Activated T-cell treated with anti-CD3 and anti-CD28 coated beads for 4 hours (primary cell): Measurements from ENCODE around the gene ASPRV1.
"Not testable (repeated sequence)": the region's sequence is repeated elsewhere in the genome, so short reads cannot be mapped to it uniquely, and the experiment has no call there.

ENCODE experiments used
- DNase-seq: peaks from one replicate; pipeline ENCODE4 v3.0.0-alpha.2; 2020

The ASPRV1 gene

DNA sequence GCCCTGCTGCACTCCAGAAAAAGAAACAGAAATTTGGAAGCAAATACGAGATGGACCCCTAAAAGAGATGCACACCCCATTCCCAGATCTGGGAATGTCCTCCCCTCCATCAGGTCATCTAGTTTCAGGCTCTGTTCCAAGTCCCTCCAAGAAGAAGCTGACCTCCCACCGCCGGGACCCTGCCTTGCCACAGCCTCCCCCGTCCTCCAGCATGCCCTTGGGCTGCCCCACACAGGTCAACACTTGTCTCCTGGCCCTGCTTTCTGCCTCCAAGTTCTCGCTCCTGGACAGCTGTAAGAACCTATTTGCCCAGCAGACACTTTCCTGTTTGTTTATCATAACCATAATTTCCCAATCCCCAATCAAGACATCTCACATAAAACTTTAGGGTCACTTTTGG lies 2.0 kb downstream of the ASPRV1 start:
- no peak for DNase-seq

DNA sequence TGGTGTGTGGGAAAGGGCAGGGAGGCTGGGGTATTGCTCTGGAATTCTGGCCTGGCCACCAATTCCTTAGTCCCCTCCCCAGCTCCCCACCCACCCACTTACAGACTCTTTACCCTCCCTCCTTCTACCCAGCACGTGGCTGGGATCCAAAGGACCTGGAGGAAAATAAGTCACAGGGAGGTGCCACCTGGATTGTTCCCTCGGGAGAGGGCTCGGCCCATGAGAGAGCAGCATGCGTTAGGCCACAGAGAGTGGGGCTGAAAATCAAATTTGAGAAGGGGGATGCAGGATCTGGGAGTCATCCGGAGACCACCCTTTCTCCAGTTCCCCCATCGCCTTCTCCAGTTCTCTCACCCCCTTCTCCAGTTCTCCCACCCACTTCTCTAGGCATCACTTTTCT lies 3.0 kb downstream of the ASPRV1 start:
- no peak for DNase-seq

DNA sequence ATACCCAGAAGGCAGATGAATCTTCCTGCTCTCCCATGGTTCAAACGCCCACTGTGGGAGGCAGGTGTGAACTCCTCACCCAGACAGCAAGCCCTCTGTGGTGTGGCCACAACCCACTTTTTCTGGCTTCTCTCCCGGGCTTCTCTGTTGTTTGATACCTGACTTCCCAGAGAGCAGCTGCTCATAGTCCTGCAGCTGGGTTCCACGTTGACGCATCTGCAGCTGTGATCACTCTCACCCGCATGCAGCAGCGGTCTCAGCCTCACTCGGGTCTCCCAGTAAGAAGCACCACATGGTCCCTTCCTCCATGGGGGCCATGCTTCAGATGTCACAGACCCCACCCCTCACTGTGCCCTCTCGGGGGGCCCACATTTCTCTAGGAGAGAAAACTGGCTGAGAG lies 3.5 kb downstream of the ASPRV1 start:
- no peak for DNase-seq

DNA sequence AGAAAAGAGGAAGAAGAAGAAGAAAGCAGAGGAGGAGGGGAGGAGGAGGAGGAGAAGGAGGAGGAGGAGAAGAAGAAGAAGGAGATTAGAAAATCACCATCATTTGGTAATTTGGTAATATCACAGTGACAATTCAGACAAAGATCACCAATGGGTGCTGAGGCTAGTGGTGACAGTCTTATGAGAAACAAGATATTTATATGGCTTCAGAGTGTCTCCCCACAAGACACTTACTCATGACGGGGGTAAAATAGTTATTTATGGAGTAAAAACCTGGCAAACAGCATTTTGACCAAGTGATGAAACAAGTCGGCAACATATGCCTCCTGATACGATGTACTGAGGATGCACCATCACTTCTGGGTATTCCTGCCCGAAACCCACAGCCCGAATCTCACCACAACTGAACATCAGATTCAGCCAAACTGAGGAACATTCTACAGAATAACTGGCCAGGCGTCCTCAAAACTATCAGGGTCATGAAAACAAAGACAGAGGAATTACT lies 4.9 kb downstream of the ASPRV1 start:
- no peak for DNase-seq

DNA sequence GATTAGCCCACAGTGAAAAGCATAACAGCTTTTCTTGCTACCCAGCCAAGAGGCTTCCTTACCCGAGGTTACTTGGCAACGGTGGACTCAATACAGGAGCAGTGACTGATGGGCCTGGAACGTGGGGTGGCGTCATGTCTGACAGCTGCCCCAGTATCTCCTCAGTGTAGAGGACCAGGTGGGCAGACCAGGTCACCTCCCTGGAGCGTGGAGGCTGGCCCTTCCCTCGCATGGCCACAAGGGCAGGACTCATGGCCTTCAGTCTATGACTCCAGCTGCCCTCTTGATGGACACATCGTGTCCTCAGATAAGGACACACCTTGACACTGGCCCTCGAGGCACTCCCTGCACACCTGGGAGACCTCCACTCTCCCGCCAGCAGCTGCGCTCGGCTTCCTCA lies 6.4 kb downstream of the ASPRV1 start:
- no peak for DNase-seq

DNA sequence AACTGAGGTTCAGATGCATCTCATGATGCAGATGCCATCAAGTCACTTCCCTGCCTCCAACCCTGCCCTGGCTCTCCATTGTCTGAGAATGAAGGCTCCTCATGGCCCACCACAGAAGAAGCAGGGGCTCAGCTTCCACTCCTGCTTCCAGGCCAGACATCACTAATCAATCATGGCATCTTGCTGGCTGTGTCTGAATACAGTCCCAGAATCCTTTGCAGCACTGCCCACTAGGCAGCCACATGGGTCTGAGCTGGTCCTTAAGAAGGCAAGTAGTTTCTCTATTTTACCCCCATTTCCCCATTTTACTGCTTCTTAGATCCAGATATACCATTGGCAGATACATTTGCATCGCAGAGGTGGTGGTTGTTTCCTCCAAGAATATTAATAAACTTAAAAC lies 7.3 kb downstream of the ASPRV1 start:
- no peak for DNase-seq

- no peak for DNase-seq
Measured at GRCh38 chr2:69952336-69953115, 8.9 kb downstream of the ASPRV1 start.

DNA sequence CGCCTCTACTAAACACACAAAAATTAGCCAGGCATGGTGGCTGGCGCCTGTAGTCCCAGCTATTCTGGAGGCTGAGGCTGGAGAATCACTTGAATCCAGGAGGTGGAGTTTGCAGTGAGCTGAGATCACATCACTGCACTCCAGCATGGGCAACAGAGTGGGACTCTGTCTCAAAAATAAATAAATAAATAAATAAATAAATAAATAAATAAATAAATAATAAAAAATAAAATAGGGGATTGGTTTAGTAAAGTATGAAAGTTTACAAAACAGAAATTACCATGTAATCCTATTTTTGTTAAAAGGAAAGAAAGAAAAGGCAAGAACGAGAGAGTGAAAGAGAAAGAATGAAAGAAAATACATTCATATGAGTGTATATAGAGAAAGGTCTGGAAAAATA lies 10.8 kb downstream of the ASPRV1 start:
- DNase-seq, result not testable (repeated sequence)

- DNase-seq, result no peak
Measured at GRCh38 chr2:69950241-69950640, 11.2 kb downstream of the ASPRV1 start.

DNA sequence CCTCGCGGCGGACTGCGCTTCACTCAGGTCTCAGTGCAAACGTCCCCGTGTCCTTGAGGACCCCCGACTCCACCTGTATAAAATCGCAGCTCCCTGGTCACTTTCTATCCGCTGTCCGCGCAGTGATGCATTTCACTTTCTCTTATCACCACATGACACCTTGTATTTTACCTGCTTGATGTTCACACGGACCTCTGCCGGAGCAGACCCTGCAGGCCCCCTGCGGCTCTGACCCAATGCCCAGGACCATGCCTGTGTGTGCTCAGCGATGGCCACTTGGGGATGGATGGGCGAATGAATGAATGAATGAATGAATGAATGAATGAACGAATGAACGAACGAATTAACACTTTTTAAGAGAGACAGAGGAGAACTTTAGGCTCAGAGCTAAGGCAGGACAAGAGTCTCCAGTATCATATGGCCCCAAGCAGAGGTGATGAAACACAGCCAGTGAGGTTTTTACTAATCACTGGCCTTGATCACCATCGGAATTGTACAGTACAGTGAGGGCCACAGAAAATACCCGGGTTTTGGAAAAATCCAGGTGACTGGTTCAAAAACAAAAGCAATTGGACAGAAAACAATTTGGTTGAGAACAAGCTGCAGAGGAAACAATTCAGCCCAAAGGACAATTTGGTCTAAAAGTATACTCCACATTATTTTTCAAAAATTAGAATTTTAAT lies 12.3 kb downstream of the ASPRV1 start:
- no peak for DNase-seq

GRCh38 chr2:69948032-69948962 lies 13.1 kb downstream of the ASPRV1 start:
- DNase-seq, result no peak

GRCh38 chr2:69947325-69947931 lies 14.0 kb downstream of the ASPRV1 start:
- no peak for DNase-seq

DNA sequence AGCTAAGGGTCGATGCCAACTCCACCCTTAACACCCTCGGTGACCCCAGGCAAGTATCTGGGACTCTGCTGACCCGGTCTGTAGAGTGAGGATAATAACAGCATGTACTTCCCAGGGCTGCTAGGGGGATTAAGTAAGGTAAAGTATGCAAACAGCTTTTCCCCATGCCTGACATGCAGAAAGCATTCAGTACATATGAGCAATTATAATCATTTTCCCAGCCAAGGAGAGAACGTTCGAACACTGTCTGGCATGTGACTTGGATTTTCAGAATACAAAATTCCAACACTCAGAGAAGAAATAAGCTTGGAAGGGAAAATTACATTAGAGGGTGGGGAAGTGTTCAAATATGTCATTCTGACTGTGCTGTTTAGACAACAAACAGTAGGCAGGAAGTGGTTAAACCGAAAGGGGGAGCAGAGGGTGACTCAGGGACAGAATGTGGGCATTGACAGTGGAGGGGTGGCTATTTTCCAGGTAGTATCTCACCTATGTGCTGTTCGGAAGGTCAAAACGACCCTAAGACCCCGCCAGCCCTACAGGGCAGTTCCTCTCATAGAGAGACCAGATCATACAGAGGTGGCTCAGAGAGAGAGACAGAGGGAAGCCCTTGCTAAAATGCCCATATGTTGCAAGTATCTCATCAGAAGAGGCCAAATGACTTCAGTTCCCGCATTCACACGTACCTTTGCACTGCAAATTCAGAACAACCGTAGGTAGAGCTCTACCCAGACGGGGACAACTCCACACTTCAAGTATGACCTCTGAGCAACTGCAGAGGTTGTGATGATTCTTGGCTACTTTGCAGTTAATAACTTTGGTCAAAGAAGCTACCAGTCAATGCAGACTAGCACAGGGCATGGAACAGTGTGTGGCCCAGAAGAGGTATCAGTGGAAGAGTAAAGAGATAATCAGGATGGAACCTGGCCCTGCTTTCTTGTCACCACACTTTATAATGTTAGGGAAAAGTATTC lies 14.8 kb downstream of the ASPRV1 start:
- peak; percentile 19 for DNase-seq

- DNase-seq, result no peak
Measured at GRCh38 chr2:69945941-69946340, 15.5 kb downstream of the ASPRV1 start.

- no peak for DNase-seq
Measured at GRCh38 chr2:69945441-69945840, 16.0 kb downstream of the ASPRV1 start.

DNA sequence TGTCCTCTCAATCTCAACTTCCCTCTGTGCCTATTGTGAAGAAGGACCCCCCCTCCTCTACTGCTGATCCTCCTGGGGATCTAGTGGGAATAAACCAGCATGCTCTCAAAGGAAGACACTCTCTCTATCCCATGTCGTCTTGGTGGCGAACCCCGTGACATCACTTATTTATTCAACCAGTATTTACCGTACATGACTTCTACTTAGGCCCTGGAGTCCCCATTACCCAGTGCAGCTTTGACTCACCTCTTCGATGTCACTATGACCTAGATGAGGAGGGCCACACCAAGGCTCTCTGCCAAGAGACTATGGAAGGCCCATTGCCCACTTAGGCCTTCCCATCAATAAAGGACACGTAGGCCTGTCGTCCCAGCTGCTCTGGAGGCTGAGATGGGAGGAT lies 16.7 kb downstream of the ASPRV1 start:
- DNase-seq, result no peak

- no peak for DNase-seq
Measured at GRCh38 chr2:69943843-69944525, 17.4 kb downstream of the ASPRV1 start.

DNA sequence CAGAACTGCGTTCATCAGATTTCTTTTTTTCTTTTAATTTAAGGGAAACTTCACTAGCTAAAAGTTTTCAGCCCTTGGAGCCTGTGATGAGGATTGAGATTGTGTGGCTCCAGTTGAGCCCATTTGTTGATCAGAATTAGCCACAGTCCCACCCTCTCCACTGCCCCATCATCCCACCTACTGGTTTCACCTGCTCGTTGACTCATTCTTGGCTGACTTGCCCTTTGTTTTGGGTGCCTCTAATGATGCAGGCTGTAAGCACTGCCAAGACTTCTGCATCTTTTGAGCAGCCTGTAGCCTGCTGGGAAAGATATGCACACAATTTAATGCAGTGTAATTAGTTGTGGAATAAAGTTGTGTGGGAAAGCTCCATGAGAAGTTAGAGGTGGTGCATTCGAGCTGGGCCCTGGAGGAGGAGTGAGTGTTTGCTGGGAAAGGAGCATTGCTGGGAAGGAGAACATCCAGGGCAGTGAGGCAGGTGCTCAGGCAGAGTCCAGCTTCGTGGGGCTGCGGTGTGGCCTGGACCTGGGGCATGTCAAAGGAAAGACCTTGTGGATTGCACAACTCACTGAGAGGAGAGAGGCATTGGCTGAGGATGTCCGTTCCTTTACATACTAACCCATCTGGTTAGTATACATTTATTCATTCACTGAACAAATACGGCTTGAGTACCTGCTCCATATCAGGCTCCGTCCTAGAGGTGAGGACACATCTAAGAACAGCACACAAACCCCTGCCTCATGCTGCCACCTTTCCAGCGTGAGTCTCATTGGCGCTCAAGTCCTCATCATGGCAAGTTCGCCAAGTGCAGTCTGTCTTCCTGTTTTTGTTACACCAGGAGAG lies 18.2 kb downstream of the ASPRV1 start:
- no peak for DNase-seq

DNA sequence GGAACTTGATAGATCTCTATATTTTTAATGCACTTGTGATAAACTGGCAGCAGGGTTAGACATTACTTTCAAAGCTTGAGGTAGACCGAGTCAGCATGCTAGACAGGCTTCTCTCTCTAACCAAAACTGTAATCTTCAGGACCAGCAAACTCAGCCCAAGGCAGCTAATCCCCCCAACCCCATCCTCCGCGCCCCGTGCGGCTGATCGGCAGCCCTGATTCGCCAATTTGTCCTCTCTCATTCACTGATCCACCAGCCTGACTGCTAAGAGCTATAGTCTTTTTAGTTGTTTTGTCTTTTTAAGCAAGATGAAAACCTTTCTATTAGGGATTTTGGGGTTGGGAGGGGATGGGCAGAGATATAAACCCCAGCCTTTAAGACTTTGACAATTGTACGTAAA lies 20.7 kb downstream of the ASPRV1 start:
- DNase-seq, result no peak

- DNase-seq, result no peak
Measured at GRCh38 chr2:69939722-69940121, 21.7 kb downstream of the ASPRV1 start.
